Natural killer cell (primary cell): Measurements from ENCODE around the gene METTL26. TPM values are rescaled to one million over a fixed set of nuclear protein-coding genes. Genes with fewer than 3 reads are reported as not detected.

ENCODE experiments used
- ATAC-seq, 3 donors: fragments of 150-1000 bp in 2 of 3; fragments of 200-7000 bp in 1 of 3; cut with Tn5 transposase; 1 replicate in 1 of 3; 2 replicates in 2 of 3; pipeline ENCODE4 v1.10.0; 2021; ENCODE audit warnings: mild to moderate bottlenecking in 2 of 3, moderate library complexity in 2 of 3
- DNase-seq, 2 donors: peaks; one replicate each; pipeline versions ENCODE4 v3.0.0 to v3.0.0-alpha.2; 2013 to 2021; ENCODE audit warnings: mixed read lengths in 1 of 2
- H3K27ac ChIP-seq: one replicate; pipeline ENCODE4 v1.5.1; 2013; ENCODE audit warnings: mild to moderate bottlenecking, low read length
- H3K27me3 ChIP-seq: one replicate; pipeline ENCODE4 v1.6.1; 2013; ENCODE audit warnings: low read length; ENCODE audit not compliant: control insufficient read depth, insufficient read depth
- H3K36me3 ChIP-seq: one replicate; pipeline ENCODE4 v1.6.1; 2013; ENCODE audit warnings: low read length; ENCODE audit not compliant: control insufficient read depth, insufficient read depth
- H3K4me1 ChIP-seq: one replicate; pipeline ENCODE4 v1.6.1; 2013; ENCODE audit warnings: low read length; ENCODE audit not compliant: control insufficient read depth, insufficient read depth
- H3K4me3 ChIP-seq: one replicate; pipeline ENCODE4 v1.5.1; 2013; ENCODE audit warnings: low read length
- H3K9me3 ChIP-seq: one replicate; pipeline ENCODE4 v1.6.1; 2013; ENCODE audit warnings: low read length; ENCODE audit not compliant: control insufficient read depth, insufficient read depth
- H3K27ac Mint-ChIP-seq, 2 donors: one replicate each; pipeline ENCODE4 v1.8.0; 2022; ENCODE audit warnings: mild to moderate bottlenecking in 2 of 2, mixed read lengths in 2 of 2, moderate library complexity in 1 of 2
- H3K27me3 Mint-ChIP-seq, 2 donors: one replicate each; pipeline ENCODE4 v1.8.0; 2022; ENCODE audit warnings: low read depth in 2 of 2, mixed read lengths in 2 of 2
- H3K36me3 Mint-ChIP-seq: one replicate; pipeline ENCODE4 v1.8.0; 2022; ENCODE audit warnings: mixed read lengths
- H3K4me1 Mint-ChIP-seq, 2 donors: one replicate each; pipeline ENCODE4 v1.8.0; 2022; ENCODE audit warnings: mixed read lengths in 2 of 2
- H3K4me3 Mint-ChIP-seq: one replicate; pipeline ENCODE4 v1.8.0; 2022; ENCODE audit warnings: mild to moderate bottlenecking, moderate library complexity, mixed read lengths
- H3K9me3 Mint-ChIP-seq, 2 donors: one replicate each; pipeline ENCODE4 v1.8.0; 2022; ENCODE audit warnings: mixed read lengths in 2 of 2
- CTCF ChIP-seq: fragments of 200-600 bp; IDR thresholded peaks from one replicate; pipeline ENCODE4 v1.8.0; 2022; ENCODE audit warnings: antibody characterized with exemption
- WGBS: methylation state at CpG from one replicate; pipeline ENCODE4 v1.1.7; 2013; ENCODE audit warnings: missing lambda C conversion rate; ENCODE audit not compliant: insufficient coverage; 5-methylcytosine and 5-hydroxymethylcytosine counted together
- intact Hi-C: fragments of 100-400 bp; cut with micrococcal nuclease; formaldehyde crosslinking; loops from one replicate; pipeline ENCODE4 v1.14.2; 2022
- total RNA-seq, 4 donors: library from RNA; stranded (reverse); fragments of 120-200 nt in 1 of 4; gene quantifications; one replicate each; pipeline versions ENCODE4 v1.2.3 to v1.2.4, GENCODE V29; 2013 to 2022

Gene METTL26
- total RNA-seq, 3 donors from 2014 or later (not counting 1 experiment from before 2014, with no cell fraction given): 33.7 to 36.3 (median 36.1) TPM

DNA sequence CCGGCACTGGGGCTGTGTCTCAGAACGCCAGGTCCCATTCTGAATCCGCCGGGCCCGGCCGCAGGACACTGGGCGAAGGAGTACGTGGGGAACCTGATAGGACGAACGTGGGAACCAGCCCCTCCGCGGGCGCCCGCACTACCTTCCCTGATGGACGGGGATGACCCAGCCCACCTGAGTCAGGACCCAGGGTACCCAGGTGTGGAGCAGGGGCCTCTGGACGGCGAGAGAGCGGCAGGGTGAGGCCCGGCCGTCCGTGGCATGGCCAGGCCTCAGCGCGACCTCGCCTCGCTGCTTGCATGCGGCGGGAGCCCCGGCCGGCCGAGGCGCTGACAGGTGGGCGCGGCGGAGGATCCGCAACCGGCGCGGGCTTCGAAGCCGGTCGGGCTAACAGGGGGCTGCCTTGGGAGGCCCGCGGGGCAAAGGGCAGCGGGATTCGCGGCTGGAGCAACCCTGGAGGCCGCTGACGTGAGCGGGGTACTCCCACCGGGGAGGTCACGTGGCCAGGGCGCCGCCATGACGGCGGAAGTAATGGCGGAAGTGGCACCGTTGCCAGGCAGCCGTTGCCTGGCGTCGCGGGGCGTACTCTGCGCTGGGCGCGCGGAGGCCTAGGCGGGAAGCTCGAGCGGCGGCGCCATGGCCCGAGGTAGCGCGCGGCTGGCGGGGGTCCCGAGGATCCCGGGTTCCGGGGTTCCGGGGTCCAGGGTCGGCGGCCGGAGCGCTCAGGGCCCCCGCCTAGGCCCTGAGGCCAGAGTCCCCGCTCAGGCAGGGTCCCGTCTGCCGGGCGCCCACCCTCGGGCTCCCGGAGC lies 12.9 kb upstream of the METTL26 start, which contains the start of gene WDR90:
Gene WDR90, plus strand, starts transcription at position 585 of the 809 bp plus-strand sequence. Its CDS starts 52 bp downstream, at position 637.
- TF ChIP-seq CTCF: no peak
- peak; percentile 95 to 99 (median 96) for ATAC-seq
- Mint-ChIP-seq H3K27ac (peak within 1 kb of the TSS; percentile 51 to 73), H3K4me3 (peak within 1 kb of the TSS; percentile 79), H3K36me3 (no peaks in the 10 kb centered on the region), H3K9me3 (no peaks in the 10 kb centered on the region), H3K27me3 (no peaks in the 10 kb centered on the region), H3K4me1 (peaks cover 0 to 11% of the 10 kb centered on the region in 2 donors)
- Histone ChIP-seq H3K27me3 (no peaks in the 10 kb centered on the region), H3K9me3 (no peaks in the 10 kb centered on the region), H3K4me1 (peaks cover 25% of the 10 kb centered on the region), H3K4me3 (peak within 1 kb of the TSS; percentile 65), H3K27ac (peak within 1 kb of the TSS; percentile 81), H3K36me3 (no peaks in the 10 kb centered on the region)
- 1% methylated on average over 91 of the region's 91 CpGs for WGBS
- intact Hi-C loops: no loop called here
- DNase-seq: peak; percentile 90 to 96

- peak overlapping the region; percentile 79 for H3K4me3 Mint-ChIP-seq
- ATAC-seq (no peak), DNase-seq (peak in 1 of 2 donors; percentile 60)
- H3K4me3 ChIP-seq: peak overlapping the region; percentile 65
- no peak for TF ChIP-seq CTCF
- peak overlapping the region; percentile 81 for H3K27ac ChIP-seq
- no peaks in the 10 kb centered on the region for H3K36me3 Mint-ChIP-seq
- H3K27me3 Mint-ChIP-seq: no peaks in the 10 kb centered on the region
- H3K27me3 ChIP-seq: no peaks in the 10 kb centered on the region
- peaks cover 0 to 17% of the 10 kb centered on the region in 2 donors for H3K4me1 Mint-ChIP-seq
- intact Hi-C loops: no loop called here
- no peaks in the 10 kb centered on the region for H3K9me3 ChIP-seq
- H3K27ac Mint-ChIP-seq: peak overlapping the region; percentile 51 to 73
- no peaks in the 10 kb centered on the region for H3K36me3 ChIP-seq
- no peaks in the 10 kb centered on the region for H3K9me3 Mint-ChIP-seq
- H3K4me1 ChIP-seq: peaks cover 25% of the 10 kb centered on the region
- WGBS: 47% methylated on average over 24 of the region's 24 CpGs
These were observed 12.1 kb upstream of the METTL26 start for GRCh38 chr16:648071-648780.

GRCh38 chr16:647173-647902 lies 11.2 kb upstream of the METTL26 start:
- H3K27ac ChIP-seq: no peak overlapping the region
- Mint-ChIP-seq H3K27ac (no peak overlapping the region), H3K4me3 (no peak overlapping the region), H3K36me3 (no peaks in the 10 kb centered on the region), H3K4me1 (peaks cover 0 to 17% of the 10 kb centered on the region in 2 donors), H3K9me3 (no peaks in the 10 kb centered on the region), H3K27me3 (no peaks in the 10 kb centered on the region)
- no peaks in the 10 kb centered on the region for H3K9me3 ChIP-seq
- WGBS: 96% methylated on average over 24 of the region's 25 CpGs
- no peak overlapping the region for H3K4me3 ChIP-seq
- TF ChIP-seq CTCF: no peak
- no peaks in the 10 kb centered on the region for H3K36me3 ChIP-seq
- peaks cover 34% of the 10 kb centered on the region for H3K4me1 ChIP-seq
- ATAC-seq (no peak), DNase-seq (no peak)
- H3K27me3 ChIP-seq: no peaks in the 10 kb centered on the region
- intact Hi-C loops: no loop called here
